ENCODE measurements around the gene PNMA8A.
"Not testable (repeated sequence)": the region's sequence is repeated elsewhere in the genome, so short reads cannot be mapped to it uniquely, and the experiment has no call there.

PNMA8A gene

GRCh38 chr19:46497773-46498172, 26.4 kb upstream of the PNMA8A start:
- no peak overlapping the region for H3K4me3 ChIP-seq (ENCODE audit: control insufficient read depth, low read depth, low read length)
- peak; percentile 31 for DNase-seq (ENCODE audit: low read depth)
- TF ChIP-seq CTCF (conservative IDR thresholded peaks at IDR 0.05; ENCODE audit: control insufficient read depth, insufficient read depth, low read depth, low read length) = no peak

- not testable (repeated sequence) for DNase-seq (ENCODE audit: low read depth)
Observed at GRCh38 chr19:46496886-46497285, 25.5 kb upstream of the PNMA8A start.

GRCh38 chr19:46496304-46496703, 24.9 kb upstream of the PNMA8A start:
- DNase-seq (ENCODE audit: low read depth) = no peak
- no peak for TF ChIP-seq CTCF (conservative IDR thresholded peaks at IDR 0.05; ENCODE audit: control insufficient read depth, insufficient read depth, low read depth, low read length)
- no peak overlapping the region for H3K4me3 ChIP-seq (ENCODE audit: control insufficient read depth, low read depth, low read length)

More at GRCh38 chr19:46496886-46497285, 25.5 kb upstream of the PNMA8A start:
- not testable (repeated sequence) for H3K4me3 ChIP-seq (ENCODE audit: control insufficient read depth, low read depth, low read length)

GRCh38 chr19:46495786-46496099, 24.4 kb upstream of the PNMA8A start, which contains the start of gene PNMA8B:
Gene PNMA8B (minus strand): TSS chr19:46495867. CDS start chr19:46495465, 402 bp downstream.
- H3K4me3 ChIP-seq (ENCODE audit: control insufficient read depth, low read depth, low read length) = peak within 1 kb of the TSS; percentile 2
- TF ChIP-seq CTCF (conservative IDR thresholded peaks at IDR 0.05; ENCODE audit: control insufficient read depth, insufficient read depth, low read depth, low read length) = no peak
- no peak for DNase-seq (ENCODE audit: low read depth)

GRCh38 chr19:46494941-46495785, 23.8 kb upstream of the PNMA8A start:
- H3K4me3 ChIP-seq (ENCODE audit: control insufficient read depth, low read depth, low read length) = peak overlapping the region; percentile 2
- TF ChIP-seq CTCF (conservative IDR thresholded peaks at IDR 0.05; ENCODE audit: control insufficient read depth, insufficient read depth, low read depth, low read length) = no peak
- no peak for DNase-seq (ENCODE audit: low read depth)

- no peak for TF ChIP-seq CTCF (conservative IDR thresholded peaks at IDR 0.05; ENCODE audit: control insufficient read depth, insufficient read depth, low read depth, low read length)
- DNase-seq (ENCODE audit: low read depth) = no peak
- no peak overlapping the region for H3K4me3 ChIP-seq (ENCODE audit: control insufficient read depth, low read depth, low read length)
Observed at GRCh38 chr19:46494146-46494940, 23.0 kb upstream of the PNMA8A start.

All from fibroblast of mammary gland (primary cell).